ENCODE results near the gene TRIM31.

GRCh38 chr6:30113841-30114240 lies 951 bp upstream of the TRIM31 start:
- TF ChIP-seq CTCF (IDR thresholded peaks at IDR 0.05) (no peak), POLR2A (IDR thresholded peaks at IDR 0.05) (no peak)

Data from body of pancreas (tissue), 4 donors.